CD4-positive, alpha-beta T cell (primary cell): Measurements from ENCODE around the gene SH3GL2. TPM values are rescaled to one million over a fixed set of nuclear protein-coding genes. Genes with fewer than 3 reads are reported as not detected.

Source experiments
- ATAC-seq: fragments of 200-7000 bp; cut with Tn5 transposase; one replicate; pipeline ENCODE4 v1.10.0; 2022; ENCODE audit warnings: mild to moderate bottlenecking; ENCODE audit not compliant: poor library complexity
- CTCF ChIA-PET: fragments of 350-600 bp; sonication (Branson Sonifier 250); formaldehyde crosslinking; loops from one replicate; lab custom pipeline; 2021; ENCODE audit warnings: antibody characterized with exemption, inconsistent platforms; lab: Charles Lee
- POLR2A ChIA-PET: fragments of 350-600 bp; sonication (Branson Sonifier 250); formaldehyde crosslinking; loops from one replicate; lab custom pipeline; 2021; ENCODE audit warnings: antibody characterized with exemption, inconsistent platforms; lab: Charles Lee
- DNase-seq, 14 experiments: peaks; one replicate each; pipeline ENCODE4 v3.0.0-alpha.2; 2013 to 2020; ENCODE audit warnings: mixed read lengths in 2 of 14
- H3K27ac ChIP-seq, 2 donors: one replicate each; pipeline versions ENCODE4 v1.5.1 to v1.7.0; 2013; ENCODE audit warnings: low read length in 2 of 2, low read depth in 1 of 2, mild to moderate bottlenecking in 1 of 2
- H3K27me3 ChIP-seq, 2 experiments: 1 replicate in 1 of 2; 2 replicates in 1 of 2; pipeline versions ENCODE4 v1.6.1 to v1.7.0; 2013; ENCODE audit warnings: low read length in 2 of 2, control low read depth in 1 of 2, mild to moderate bottlenecking in 1 of 2, moderate library complexity in 1 of 2; ENCODE audit not compliant: insufficient read depth in 2 of 2, control insufficient read depth in 1 of 2
- H3K36me3 ChIP-seq: one replicate; pipeline ENCODE4 v1.6.1; 2013; ENCODE audit warnings: low read length, control low read depth; ENCODE audit not compliant: insufficient read depth
- H3K4me1 ChIP-seq: one replicate; pipeline ENCODE4 v1.6.1; 2013; ENCODE audit warnings: low read length, control low read depth; ENCODE audit not compliant: insufficient read depth
- H3K4me3 ChIP-seq: one replicate; pipeline ENCODE4 v1.5.1; 2013; ENCODE audit warnings: mild to moderate bottlenecking, low read length, moderate library complexity
- H3K9me3 ChIP-seq, 2 experiments: 1 replicate in 1 of 2; 2 replicates in 1 of 2; pipeline versions ENCODE4 v1.6.1 to v1.7.0; 2013; ENCODE audit warnings: low read length in 2 of 2, mild to moderate bottlenecking in 2 of 2, control low read depth in 1 of 2, moderate library complexity in 1 of 2; ENCODE audit not compliant: control insufficient read depth in 1 of 2, insufficient read depth in 1 of 2
- H3K27ac Mint-ChIP-seq: one replicate; pipeline ENCODE4 v1.8.0; 2020; ENCODE audit warnings: mixed read lengths
- H3K27me3 Mint-ChIP-seq: one replicate; pipeline ENCODE4 v1.8.0; 2021; ENCODE audit warnings: mixed read lengths
- H3K36me3 Mint-ChIP-seq: one replicate; pipeline ENCODE4 v1.8.0; 2021; ENCODE audit warnings: low read depth, mixed read lengths
- H3K4me1 Mint-ChIP-seq: one replicate; pipeline ENCODE4 v1.8.0; 2021; ENCODE audit warnings: low read depth, mixed read lengths
- H3K4me3 Mint-ChIP-seq: one replicate; pipeline ENCODE4 v1.8.0; 2020; ENCODE audit warnings: mild to moderate bottlenecking, mixed read lengths
- H3K9me3 Mint-ChIP-seq: one replicate; pipeline ENCODE4 v1.8.0; 2020; ENCODE audit warnings: mixed read lengths
- intact Hi-C, 2 experiments: fragments of 100-400 bp; cut with DNase I in 1 of 2; cut with micrococcal nuclease in 1 of 2; formaldehyde crosslinking; loops; one replicate each; pipeline versions ENCODE4 v1.15.1 to v1.9.0; 2023 to 2025; cut with DNase I, micrococcal nuclease
- total RNA-seq, 174 experiments: library from RNA in 2 of 174; stranded (reverse) in 2 of 174; gene quantifications; one replicate each; pipeline ENCODE4 v1.2.3 and lab custom pipeline; 2021 to 2026
- TF ChIP-seq, protein P1 (sequence below): fragments of 200-600 bp; IDR thresholded peaks from one replicate; pipeline ENCODE4 v1.8.0; 2022; ENCODE audit warnings: antibody characterized with exemption, mild to moderate bottlenecking

Gene SH3GL2
- total RNA-seq, 2 experiments from 2014 or later: not detected

DNA sequence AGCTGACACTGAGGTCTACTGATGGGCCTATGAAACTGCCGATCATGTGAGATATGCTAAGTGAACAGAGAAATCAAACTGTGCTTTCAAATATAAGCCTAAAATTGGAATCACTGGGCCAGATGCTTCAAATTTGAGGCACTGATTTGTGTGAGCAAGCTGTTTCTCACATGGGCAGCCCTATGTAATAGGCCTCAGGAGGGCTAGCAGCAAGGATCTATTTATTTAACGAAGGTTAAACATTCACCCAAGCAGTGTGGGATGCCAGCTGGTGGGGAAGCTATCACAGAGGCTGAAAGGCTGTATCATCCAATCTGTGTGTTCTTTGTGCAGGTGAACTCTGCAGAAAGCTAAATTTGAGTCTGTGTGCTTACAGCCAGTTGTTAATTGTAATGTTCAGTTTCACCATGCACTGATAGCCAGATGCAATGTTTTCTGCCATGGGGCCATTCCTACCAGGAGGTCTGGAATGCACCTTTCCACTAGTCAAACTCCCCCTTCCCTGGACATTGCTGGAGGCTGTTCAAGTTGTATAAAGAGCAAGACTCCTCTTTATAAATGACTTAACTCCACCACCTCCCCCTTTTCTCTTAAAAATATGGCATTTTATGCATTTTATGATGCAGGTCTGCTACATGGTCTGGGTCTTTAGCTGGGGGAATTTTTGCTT, 228.9 kb downstream of the SH3GL2 start:
- CTCF ChIA-PET: no interaction called here
- H3K9me3 ChIP-seq: no peaks in the 10 kb centered on the region
- H3K4me1 Mint-ChIP-seq: no peaks in the 10 kb centered on the region
- no peaks in the 10 kb centered on the region for H3K27me3 ChIP-seq
- H3K27ac Mint-ChIP-seq: no peak overlapping the region
- intact Hi-C loops: no loop called here
- no peaks in the 10 kb centered on the region for H3K27me3 Mint-ChIP-seq
- POLR2A ChIA-PET: no interaction called here
- H3K36me3 ChIP-seq: no peaks in the 10 kb centered on the region
- no peak overlapping the region for H3K4me3 ChIP-seq
- DNase-seq: no peak
- H3K4me1 ChIP-seq: no peaks in the 10 kb centered on the region
- no peak overlapping the region for H3K27ac ChIP-seq
- TF ChIP-seq, protein P1, sequence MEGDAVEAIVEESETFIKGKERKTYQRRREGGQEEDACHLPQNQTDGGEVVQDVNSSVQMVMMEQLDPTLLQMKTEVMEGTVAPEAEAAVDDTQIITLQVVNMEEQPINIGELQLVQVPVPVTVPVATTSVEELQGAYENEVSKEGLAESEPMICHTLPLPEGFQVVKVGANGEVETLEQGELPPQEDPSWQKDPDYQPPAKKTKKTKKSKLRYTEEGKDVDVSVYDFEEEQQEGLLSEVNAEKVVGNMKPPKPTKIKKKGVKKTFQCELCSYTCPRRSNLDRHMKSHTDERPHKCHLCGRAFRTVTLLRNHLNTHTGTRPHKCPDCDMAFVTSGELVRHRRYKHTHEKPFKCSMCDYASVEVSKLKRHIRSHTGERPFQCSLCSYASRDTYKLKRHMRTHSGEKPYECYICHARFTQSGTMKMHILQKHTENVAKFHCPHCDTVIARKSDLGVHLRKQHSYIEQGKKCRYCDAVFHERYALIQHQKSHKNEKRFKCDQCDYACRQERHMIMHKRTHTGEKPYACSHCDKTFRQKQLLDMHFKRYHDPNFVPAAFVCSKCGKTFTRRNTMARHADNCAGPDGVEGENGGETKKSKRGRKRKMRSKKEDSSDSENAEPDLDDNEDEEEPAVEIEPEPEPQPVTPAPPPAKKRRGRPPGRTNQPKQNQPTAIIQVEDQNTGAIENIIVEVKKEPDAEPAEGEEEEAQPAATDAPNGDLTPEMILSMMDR: no peak
- no peak for ATAC-seq
- H3K9me3 Mint-ChIP-seq: no peaks in the 10 kb centered on the region
- no peaks in the 10 kb centered on the region for H3K36me3 Mint-ChIP-seq
- no peak overlapping the region for H3K4me3 Mint-ChIP-seq

DNA sequence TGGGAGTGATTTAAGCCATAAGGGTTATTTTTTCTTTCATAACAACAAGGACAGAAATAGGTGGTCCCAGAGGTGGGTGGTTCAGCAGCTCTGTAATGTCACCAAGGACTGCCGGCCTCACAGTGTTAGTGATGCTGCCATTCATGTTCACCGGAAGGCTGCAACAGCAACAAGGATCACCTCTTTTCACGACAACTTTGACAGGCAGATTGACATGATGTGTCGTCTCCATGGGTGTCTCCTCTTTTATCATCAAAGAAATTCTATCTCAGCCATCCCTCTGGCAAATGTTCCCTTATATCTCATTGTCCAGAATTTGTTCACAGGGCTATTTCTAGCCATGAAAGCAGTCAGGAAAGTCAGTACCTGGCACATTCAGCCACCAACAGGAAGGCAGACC, 231.5 kb downstream of the SH3GL2 start:
- Mint-ChIP-seq H3K27ac (no peak overlapping the region), H3K27me3 (peaks cover 7% of the 10 kb centered on the region), H3K4me1 (no peaks in the 10 kb centered on the region), H3K9me3 (no peaks in the 10 kb centered on the region), H3K4me3 (no peak overlapping the region), H3K36me3 (no peaks in the 10 kb centered on the region)
- intact Hi-C loops: loop anchor here in 1 of 2 experiments (5.0 kb wide), 1 partner anchor 1647 kb away; no protein-coding TSS in a partner anchor
- Histone ChIP-seq H3K27ac (no peak overlapping the region), H3K4me3 (no peak overlapping the region), H3K9me3 (no peaks in the 10 kb centered on the region), H3K36me3 (no peaks in the 10 kb centered on the region), H3K4me1 (no peaks in the 10 kb centered on the region), H3K27me3 (no peaks in the 10 kb centered on the region)
- no peak for DNase-seq
- ATAC-seq: no peak
- TF ChIP-seq, protein P1: no peak
- ChIA-PET CTCF (no interaction called here), POLR2A (no interaction called here)

DNA sequence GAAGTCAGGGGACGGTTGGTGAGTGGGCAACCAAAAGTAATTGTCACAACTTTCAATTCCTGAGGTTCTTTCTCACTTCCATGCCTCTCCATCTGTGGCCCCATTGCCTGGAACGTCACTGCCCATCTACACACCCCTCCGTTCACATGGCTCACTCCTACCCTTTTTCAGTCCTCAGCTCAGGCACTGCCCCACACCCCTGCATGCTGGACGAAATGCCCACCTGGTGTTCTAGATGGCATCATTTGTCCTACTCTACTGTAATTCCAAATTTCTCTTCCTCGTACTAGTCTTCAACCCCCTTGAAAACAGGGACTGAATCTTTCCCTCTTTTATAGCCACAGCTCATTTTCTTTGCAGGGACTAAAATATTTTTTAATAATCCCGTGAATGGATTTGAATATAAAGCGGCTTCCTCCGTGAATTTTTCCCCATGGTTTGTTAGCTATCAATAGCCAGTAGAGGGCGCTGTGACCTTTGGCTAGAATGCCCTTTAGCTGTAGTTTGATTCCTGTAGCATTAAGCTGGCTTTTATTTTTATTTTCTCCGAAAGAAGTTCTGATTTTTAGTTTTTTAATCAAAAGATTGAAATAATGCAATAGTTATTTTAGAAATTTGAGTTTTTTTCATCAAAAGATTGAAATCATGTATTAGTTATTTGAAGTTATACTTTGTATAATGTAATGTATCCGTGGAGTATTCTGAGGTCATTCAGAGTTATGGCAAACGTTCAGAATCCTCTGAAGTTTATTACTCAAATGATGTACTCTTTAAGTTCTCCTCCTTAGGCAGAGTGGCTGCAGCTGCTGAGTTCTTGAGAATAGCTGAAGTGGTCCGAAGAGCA, 232.1 kb downstream of the SH3GL2 start:
- Mint-ChIP-seq H3K9me3 (no peaks in the 10 kb centered on the region), H3K4me1 (no peaks in the 10 kb centered on the region), H3K27ac (no peak overlapping the region), H3K27me3 (peaks cover 7% of the 10 kb centered on the region), H3K4me3 (no peak overlapping the region), H3K36me3 (no peaks in the 10 kb centered on the region)
- intact Hi-C loops: loop anchor here in 1 of 2 experiments (5.0 kb wide), 1 partner anchor 1646 kb away; no protein-coding TSS in a partner anchor
- peak in 3 of 14 experiments; percentile 10 to 35 (median 22) for DNase-seq
- H3K36me3 ChIP-seq: no peaks in the 10 kb centered on the region
- TF ChIP-seq, protein P1: peak; percentile 54
- H3K27ac ChIP-seq: no peak overlapping the region
- ChIA-PET CTCF (no interaction called here), POLR2A (no interaction called here)
- no peak overlapping the region for H3K4me3 ChIP-seq
- H3K27me3 ChIP-seq: no peaks in the 10 kb centered on the region
- no peaks in the 10 kb centered on the region for H3K9me3 ChIP-seq
- no peaks in the 10 kb centered on the region for H3K4me1 ChIP-seq
- ATAC-seq: no peak
